IPS DF 4.7 (cell line): Measurements from ENCODE around the gene NUP133.
A peak's percentile ranks its signal among the peaks of the same experiment; 100 is the strongest.
"Not testable (repeated sequence)": the region's sequence is repeated elsewhere in the genome, so short reads cannot be mapped to it uniquely, and the experiment has no call there.

Experiments
- DNase-seq: peaks from one replicate; pipeline ENCODE4 v3.0.0-alpha.2; 2013; ENCODE audit warnings: low spot score; ENCODE audit errors: extremely low read depth

NUP133 gene

DNA sequence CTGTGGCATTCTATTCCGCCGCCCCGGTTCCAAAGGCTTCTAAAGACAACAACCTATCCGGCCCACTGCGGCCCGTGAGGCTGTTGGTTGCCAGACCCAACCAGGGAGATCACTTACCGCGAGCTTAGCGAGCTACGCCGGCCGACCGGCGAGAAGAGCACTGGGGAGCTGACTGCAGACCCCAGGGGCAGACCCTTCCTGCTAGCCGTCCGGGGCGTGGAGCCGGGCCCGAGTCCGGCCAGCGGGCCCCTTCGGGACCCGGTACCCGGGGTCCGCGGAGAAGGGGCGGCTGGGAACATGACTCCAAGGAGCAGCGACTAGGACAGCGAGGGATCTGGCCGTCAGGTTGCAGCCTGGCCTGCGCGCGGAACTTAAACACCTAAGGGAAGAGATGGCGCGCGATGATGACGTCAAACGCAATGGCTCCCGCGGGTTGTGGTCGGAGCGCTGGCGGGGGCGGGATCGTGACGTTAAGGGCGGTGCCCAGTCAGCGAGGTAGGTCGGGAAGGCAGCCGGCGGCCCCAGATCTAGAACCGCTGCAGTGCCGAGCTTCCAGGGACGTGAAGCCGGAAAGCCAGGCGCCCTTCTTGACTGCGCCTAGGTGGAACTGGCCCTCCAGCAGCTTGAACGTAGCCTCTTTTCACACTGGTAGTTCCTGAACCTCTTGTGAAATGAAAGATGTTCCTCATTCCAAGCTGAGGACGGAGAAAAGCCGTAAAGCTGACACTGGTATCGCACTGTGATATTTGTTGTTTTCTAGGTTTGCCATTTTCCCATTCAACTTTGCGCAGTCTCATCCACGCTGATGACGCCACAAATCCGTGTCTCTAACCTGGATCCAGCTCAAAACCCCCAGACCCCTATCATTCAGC, at the start of gene NUP133:
NUP133 (minus strand) TSS at position 391 of the 872 bp plus-strand sequence; CDS start at position 299, 92 bp downstream.
- peak; percentile 96 for DNase-seq

DNA sequence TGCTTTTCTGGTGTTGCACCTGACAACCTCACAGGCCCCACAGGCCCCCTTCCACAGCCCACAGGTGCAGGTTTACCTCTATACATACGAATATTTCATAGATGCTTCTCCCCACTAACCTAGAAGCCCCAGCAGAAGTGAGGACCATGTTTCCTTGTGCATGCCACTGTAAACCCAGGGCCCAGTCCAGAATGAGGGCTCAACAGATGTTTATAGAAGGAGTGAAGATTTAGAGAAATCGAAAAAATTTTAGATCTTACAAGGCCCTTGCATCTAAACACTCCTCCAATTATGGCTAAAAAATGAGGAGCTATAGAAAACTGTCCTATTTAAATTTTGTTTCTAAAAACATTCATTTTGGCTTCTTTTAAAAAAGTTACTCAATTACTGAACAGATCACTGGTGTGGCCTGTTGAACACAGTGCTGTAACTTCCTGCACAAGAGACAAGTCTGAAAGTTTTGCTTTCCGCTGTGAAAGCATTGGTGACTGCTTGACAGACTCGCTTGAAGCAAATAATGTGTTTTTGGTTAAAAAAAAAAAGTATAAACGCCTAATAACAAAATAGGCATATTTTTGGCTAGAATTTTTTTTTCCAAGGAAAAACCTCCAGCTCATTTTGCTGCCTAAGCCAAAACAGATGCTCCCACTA, 49.2 kb upstream of the NUP133 start:
- DNase-seq = no peak

GRCh38 chr1:229554886-229555621, 46.9 kb upstream of the NUP133 start:
- DNase-seq = no peak

GRCh38 chr1:229553621-229554130, 45.5 kb upstream of the NUP133 start:
- no peak for DNase-seq

GRCh38 chr1:229552732-229553131, 44.6 kb upstream of the NUP133 start:
- DNase-seq = no peak

DNA sequence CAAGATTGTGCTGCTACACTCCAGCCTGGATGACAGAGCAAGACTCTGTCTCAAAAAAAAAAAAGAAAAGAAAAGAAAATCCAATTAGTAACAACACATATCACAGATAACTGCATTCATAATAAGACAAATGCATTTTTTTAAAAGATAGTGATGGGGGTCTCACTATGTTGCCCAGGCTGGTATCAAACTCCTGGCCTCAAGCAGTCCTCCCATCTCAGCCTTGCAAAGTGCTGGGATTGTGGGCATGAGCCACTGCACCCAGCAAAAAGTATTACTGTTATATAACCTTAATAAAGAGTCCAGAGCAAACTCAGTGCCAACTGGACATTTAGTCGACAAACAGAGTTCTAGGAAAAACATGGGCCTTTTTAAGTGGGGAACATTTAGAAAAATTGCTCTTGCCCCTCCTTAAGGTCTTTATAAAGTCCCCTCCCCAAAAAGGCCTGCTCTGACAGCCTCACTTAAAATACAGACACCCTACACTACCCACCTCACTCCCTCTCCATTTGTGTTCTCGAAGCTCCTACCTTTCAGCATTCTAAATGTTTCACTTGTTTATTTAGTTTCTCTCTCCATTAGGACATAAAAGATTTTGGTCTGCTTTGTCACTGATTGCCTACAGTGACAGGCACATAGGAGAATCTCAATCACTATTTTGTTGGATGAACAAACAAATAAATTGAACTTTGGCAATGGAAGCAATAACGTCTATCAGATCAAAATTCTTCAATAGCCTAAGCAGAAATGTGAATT, 42.8 kb upstream of the NUP133 start:
- DNase-seq = no peak

GRCh38 chr1:229547542-229547941, 39.4 kb upstream of the NUP133 start:
- DNase-seq = no peak

DNA sequence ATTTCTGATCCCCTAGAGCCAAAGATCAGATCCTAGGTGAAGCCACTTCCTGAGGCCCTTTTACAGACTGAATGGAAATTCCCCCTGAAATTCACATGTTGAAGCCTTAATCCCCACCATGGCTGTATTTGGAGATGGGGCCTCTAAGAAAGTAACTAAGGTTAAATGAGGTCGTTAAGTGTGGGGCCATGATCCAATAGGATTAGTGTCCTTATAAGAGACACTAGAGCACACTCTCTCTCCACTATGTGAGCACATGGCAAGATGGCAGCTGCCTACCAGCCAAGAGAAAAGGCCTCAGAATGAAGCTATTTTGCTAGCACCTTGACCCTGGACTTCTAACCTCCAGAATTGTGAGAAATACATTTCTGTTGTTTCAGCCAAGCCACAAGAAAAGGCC, 36.4 kb upstream of the NUP133 start:
- no peak for DNase-seq

DNA sequence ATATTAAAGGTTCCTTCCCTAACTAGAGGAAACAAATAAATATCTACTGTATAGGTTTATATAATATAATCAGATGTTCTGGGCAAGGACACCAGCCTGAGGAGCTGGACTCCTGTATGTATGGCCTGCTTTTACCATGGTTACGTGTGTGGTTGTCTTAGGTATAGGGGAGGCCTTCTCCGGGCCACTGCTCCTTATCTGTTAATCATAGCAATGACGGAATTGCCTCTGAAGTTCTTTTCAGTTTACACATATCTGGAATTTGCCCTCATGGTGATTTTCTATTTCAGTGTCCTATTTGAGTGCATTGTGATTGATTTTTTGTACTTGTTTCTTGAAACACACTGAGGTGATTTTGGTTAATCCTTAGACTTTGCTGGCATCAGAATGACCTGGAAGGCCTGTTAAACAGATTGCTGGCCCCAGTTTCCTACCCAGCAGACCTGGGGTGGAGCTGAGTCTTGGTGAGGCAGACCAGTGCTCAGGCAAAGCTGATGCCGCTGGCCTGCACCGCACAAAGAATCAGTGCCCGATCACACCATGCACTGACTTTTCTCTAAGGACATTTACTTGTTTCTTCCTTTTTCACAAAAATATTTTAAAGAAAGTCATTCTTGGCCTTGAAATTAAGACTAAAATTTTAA, 31.8 kb upstream of the NUP133 start:
- DNase-seq = no peak

DNA sequence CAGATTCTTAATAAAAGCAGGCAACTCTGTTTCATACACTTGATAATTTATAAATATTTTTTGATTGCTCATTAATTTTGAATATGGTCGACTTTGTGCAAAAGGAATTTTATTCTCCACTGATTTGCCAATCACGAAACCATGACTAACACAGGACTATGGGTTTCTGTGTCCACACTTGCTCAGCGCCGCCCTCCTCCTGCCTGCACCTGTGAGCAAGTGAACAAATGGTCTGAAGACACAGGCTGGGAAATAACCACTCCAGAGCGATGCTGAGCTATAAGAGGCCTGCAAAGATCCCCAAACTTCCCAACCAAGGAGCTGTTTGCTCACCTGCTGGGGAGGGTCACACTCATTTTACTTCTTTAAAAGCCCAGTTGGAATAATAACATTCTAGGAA, 30.8 kb upstream of the NUP133 start:
- no peak for DNase-seq

- no peak for DNase-seq
Measured at GRCh38 chr1:229537894-229538293, 29.8 kb upstream of the NUP133 start.

- DNase-seq = no peak
Measured at GRCh38 chr1:229536982-229537381, 28.8 kb upstream of the NUP133 start.

DNA sequence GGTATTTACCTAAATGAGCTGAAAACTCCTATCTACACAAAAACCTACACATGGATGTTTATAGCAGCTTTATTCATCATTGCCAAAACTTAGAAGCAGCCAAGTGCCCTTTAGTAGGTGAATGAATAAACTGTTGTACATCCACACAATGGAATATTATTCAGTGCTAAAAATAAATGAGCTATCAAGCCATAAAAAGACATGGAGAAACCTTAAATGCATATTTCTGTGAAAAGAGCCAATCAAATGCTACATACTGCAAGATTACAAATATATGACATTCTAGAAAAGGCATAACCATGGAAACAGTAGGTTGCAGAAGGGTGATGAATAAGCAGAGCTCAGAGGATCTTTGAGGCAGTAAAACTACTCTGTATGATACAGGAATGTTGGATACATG, 27.1 kb upstream of the NUP133 start:
- DNase-seq = no peak

DNA sequence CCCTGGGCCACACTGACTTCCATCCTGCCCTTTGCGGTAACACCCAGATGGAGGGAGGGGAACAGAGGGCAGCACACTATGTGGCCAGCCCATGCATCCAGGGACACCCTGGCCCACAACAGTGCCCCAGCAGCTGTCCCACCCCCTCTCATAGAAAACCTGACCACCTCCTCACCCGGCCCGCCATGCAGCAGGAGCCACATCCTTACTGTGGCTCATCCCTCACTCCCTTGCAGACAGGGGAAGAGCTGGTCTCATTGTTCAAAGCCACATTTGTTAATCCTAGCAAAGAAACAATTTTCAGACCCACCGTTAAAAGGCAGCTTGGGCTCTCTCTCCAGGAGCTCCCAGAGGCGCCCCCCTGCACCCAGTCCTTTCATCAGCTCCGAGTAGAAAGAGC, 23.2 kb upstream of the NUP133 start:
- DNase-seq = no peak

- DNase-seq = no peak
Measured at GRCh38 chr1:229529639-229530038, 21.5 kb upstream of the NUP133 start.

- no peak for DNase-seq
Measured at GRCh38 chr1:229526695-229527094, 18.6 kb upstream of the NUP133 start.

- no peak for DNase-seq
Measured at GRCh38 chr1:229523052-229523451, 14.9 kb upstream of the NUP133 start.

- peak; percentile 19 for DNase-seq
Measured at GRCh38 chr1:229514578-229515275, 6.6 kb upstream of the NUP133 start.

DNA sequence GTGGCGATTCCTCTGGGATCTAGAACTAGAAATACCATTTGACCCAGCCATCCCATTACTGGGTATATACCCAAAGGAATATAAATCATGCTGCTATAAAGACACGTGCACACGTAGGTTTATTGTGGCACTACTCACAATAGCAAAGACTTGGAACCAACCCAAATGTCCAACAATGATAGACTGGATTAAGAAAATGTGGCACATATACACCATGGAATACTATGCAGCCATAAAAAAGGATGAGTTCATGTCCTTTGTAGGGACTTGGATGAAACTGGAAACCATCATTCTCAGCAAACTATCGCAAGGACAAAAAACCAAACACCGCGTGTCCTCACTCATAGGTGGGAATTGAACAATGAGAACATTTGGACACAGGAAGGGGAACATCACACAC, 3.5 kb upstream of the NUP133 start:
- DNase-seq = not testable (repeated sequence)

DNA sequence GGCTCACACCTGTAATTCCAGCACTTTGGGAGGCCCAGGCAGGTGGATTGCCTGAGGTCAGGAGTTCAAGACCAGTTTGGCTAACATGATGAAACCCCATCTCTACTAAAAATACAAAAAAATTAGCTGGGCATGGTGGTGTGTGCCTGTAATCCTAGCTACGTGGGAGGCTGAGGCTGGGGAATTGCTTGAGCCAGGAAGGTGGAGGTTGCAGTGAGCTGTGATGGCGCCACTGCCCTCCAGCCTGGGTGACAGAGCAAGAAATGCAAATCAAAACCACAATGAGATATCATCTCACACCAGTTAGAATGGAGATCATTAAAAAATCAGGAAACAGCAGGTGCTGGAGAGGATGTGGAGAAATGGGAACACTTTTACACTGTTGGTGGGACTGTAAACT, 3.1 kb upstream of the NUP133 start:
- not testable (repeated sequence) for DNase-seq
